ENCODE results near the gene RHBDD3. TPM values are rescaled to one million over a fixed set of nuclear protein-coding genes. Genes with fewer than 3 reads are reported as not detected.

The RHBDD3 gene
- total and polyA plus RNA-seq, 9 of the 15 experiments (the other 6 are each of a cell fraction or from before 2014, with no cell fraction given): 0.32 to 35.6 (median 14.0) TPM

- no peak for TF ChIP-seq ZBTB40 (IDR thresholded peaks at IDR 0.05)
- TF ChIP-seq ZBTB40 (CRISPR knock-in tag; IDR thresholded peaks at IDR 0.05): no peak
- TF ChIP-seq GTF2A2 (tag; IDR thresholded peaks at IDR 0.05): no peak
- TF ChIP-seq KLF1 (tag; IDR thresholded peaks at IDR 0.05): no peak
- no peak for TF ChIP-seq MED1 (CRISPR knock-in tag; IDR thresholded peaks at IDR 0.05; ENCODE audit: borderline replicate concordance)
- TF ChIP-seq E2F1 (CRISPR knock-in tag; IDR thresholded peaks at IDR 0.05): peak; percentile 86; the same call in 1 of the 2 replicates
- no peak for TF ChIP-seq ELF2 (CRISPR knock-in tag; IDR thresholded peaks at IDR 0.05)
- peak; percentile 47; the same call in 1 of the 2 replicates for TF ChIP-seq PML (IDR thresholded peaks at IDR 0.05; ENCODE audit: low read length)
- no peak for TF ChIP-seq BCOR (IDR thresholded peaks at IDR 0.05)
- no peak for TF ChIP-seq RREB1 (CRISPR knock-in tag; IDR thresholded peaks at IDR 0.05)
- TF ChIP-seq ZFP30 (CRISPR knock-in tag; IDR thresholded peaks at IDR 0.05; ENCODE audit: borderline replicate concordance): no peak
- no peak for TF ChIP-seq TSC22D4 (tag; IDR thresholded peaks at IDR 0.05)
These were observed at the start of gene RHBDD3, which contains the start of gene EWSR1 (continued) for GRCh38 chr22:29267858-29268510.

Data from K562 (cell line).